GM10266 (cell line): ENCODE data around the gene SLC4A8.

Source experiments
- DNase-seq: peaks from one replicate; pipeline ENCODE4 v3.0.0; 2012; ENCODE audit errors: extremely low spot score
- TF ChIP-seq, protein P1 (sequence below): IDR thresholded peaks from 2 replicates; pipeline ENCODE4 v1.5.1; 2012; ENCODE audit warnings: mild to moderate bottlenecking, low read depth; ENCODE audit not compliant: control insufficient read depth, insufficient read depth; ENCODE audit errors: missing control alignments

Gene SLC4A8

DNA sequence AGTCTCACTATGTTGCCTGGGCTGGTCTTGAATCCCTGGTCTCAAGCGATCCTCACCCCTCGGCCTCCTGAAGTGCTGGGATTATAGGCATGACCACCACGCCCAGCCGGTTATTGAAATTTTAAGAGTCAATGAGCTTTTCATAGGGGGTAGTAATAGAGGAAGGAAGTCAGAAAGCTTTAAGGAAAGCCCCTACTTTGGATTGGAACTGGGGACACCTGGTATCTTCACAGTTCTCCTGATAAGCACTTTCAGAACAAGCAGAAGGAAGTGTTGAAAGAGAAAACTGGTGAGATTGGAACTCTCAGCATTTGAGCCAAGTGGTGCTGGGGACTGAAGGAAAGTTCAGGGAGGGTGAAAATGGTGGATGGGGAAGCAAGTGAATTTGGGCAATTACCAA, 5.1 kb downstream of the SLC4A8 start:
- TF ChIP-seq, protein P1, sequence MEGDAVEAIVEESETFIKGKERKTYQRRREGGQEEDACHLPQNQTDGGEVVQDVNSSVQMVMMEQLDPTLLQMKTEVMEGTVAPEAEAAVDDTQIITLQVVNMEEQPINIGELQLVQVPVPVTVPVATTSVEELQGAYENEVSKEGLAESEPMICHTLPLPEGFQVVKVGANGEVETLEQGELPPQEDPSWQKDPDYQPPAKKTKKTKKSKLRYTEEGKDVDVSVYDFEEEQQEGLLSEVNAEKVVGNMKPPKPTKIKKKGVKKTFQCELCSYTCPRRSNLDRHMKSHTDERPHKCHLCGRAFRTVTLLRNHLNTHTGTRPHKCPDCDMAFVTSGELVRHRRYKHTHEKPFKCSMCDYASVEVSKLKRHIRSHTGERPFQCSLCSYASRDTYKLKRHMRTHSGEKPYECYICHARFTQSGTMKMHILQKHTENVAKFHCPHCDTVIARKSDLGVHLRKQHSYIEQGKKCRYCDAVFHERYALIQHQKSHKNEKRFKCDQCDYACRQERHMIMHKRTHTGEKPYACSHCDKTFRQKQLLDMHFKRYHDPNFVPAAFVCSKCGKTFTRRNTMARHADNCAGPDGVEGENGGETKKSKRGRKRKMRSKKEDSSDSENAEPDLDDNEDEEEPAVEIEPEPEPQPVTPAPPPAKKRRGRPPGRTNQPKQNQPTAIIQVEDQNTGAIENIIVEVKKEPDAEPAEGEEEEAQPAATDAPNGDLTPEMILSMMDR = no peak
- no peak for DNase-seq

DNA sequence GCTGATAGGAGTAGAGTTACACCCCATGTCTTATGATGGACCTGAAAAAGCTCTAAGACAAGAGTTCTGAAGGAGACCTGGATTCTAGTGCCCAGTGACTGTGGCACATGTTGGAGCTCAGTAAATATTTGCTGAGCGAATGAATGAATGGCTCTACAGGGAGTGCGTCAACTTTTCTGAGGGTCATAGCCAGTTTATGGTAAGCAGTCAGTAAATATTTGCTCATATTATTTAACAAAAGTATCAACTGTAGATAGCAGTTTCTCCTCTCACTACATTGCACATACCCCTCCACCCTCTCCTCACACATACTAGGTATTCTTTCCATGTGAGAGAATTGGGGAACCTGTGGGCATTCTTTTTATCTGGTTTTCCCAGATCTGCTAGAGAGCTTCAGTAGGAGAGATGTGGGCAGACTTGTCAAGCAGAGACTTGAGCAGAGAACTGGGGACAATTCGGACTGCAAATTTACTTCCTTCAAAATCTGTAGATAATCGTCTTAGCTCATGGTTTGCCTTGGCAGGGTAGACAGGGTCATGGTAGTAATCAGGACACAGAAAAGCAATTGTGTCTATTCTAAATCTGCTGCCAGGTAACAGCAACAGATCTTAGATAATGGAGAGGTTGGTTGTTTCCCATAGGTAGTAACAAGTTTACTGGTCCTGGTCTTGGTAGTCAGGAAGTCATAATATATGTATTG, 5.7 kb downstream of the SLC4A8 start:
- TF ChIP-seq, protein P1 = no peak
- no peak for DNase-seq

DNA sequence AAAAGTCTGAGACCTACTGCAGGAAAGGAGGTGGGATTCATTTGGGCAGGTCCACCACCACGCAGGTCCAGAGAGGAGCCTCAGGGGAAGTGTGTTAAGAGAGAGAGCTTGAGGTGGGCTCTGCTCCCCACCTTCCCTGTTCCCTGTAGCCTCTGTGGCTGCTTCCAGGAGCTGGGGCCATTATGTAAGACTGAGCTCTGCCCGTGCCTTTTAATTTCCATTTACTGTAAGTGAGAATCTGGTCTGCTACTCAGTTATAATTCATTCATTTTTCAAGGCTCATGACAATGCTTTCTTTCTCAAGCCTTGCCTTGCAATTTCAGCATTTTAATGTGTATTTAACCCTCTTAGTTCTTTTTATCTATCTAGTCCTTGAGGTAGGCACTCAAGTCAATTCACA, 8.3 kb downstream of the SLC4A8 start:
- DNase-seq = no peak
- TF ChIP-seq, protein P1 = no peak

GRCh38 chr12:51434305-51434704, 9.7 kb downstream of the SLC4A8 start:
- DNase-seq = no peak
- TF ChIP-seq, protein P1 = no peak

DNA sequence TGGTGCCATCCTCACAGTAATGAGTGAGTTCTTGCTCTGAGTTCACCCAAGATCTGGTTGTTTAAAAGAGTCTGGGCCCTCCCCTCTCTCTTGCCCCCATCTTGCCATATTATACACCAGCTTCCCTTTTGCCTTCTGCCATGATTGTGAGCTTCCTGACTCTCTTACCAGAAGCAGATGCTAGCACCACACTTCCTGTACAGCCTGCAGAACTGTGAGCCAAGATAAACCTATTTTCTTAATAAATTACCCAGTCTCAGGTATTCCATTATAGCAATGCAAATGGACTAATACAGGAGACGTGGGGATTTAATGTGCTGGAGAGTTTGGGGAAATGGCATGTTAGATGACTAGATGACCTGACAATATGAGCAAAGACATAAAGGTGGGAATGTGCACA, 12.8 kb downstream of the SLC4A8 start:
- TF ChIP-seq, protein P1 = no peak
- DNase-seq = no peak

GRCh38 chr12:51439330-51439729, 14.7 kb downstream of the SLC4A8 start:
- DNase-seq = no peak
- TF ChIP-seq, protein P1 = no peak

DNA sequence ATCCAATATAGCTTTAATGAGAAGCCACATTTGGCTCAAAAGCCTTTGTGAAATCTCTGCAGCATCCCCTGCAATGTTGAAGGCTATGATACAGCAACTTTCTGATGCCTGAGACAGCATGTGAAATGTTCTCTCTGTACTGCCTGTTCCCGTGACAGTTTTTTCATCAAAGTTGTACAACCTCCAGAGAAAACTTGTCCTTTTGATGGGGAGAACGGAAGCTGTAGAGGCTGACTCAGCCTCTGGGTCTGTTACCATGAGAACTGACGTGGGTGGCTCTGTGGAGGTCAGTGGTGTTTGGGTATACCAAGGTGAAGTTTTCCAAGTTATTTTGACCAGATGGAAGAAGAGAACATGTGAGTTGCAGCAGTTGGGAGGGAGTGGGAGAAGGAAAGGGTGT, 17.0 kb downstream of the SLC4A8 start:
- DNase-seq = no peak
- TF ChIP-seq, protein P1 = no peak
